HT1080 (cell line): Measurements from ENCODE around the gene ZNF526. TPM values are rescaled to one million over a fixed set of nuclear protein-coding genes. Genes with fewer than 3 reads are reported as not detected.
A peak's percentile ranks its signal among the peaks of the same experiment; 100 is the strongest.

ENCODE experiments used
- DNase-seq: peaks from one replicate; pipeline ENCODE4 v3.0.0-alpha.2; 2015; ENCODE audit warnings: low read depth
- total RNA-seq: library from RNA; depleted of rRNA; stranded (reverse); fragments of >200 nt; shearing (Covaris generic); gene quantifications from 2 replicates; pipeline ENCODE4 v1.2.3, GENCODE V29; 2014

ZNF526 gene
- total RNA-seq, 1 experiment from 2014 or later, result 8.7 TPM

GRCh38 chr19:42196011-42197001 is 23.8 kb upstream of the ZNF526 start:
- DNase-seq, result no peak

- no peak for DNase-seq
Measured at GRCh38 chr19:42197375-42197817, 22.7 kb upstream of the ZNF526 start.

GRCh38 chr19:42198676-42199439 is 21.3 kb upstream of the ZNF526 start:
- no peak for DNase-seq

GRCh38 chr19:42199440-42200115 is 20.5 kb upstream of the ZNF526 start:
- DNase-seq, result no peak

GRCh38 chr19:42200116-42200715 is 19.9 kb upstream of the ZNF526 start:
- DNase-seq, result no peak

- DNase-seq, result no peak
Measured at GRCh38 chr19:42201489-42202289, 18.4 kb upstream of the ZNF526 start.

GRCh38 chr19:42202290-42202880 is 17.7 kb upstream of the ZNF526 start:
- no peak for DNase-seq

- no peak for DNase-seq
Measured at GRCh38 chr19:42203700-42204099, 16.4 kb upstream of the ZNF526 start.

- no peak for DNase-seq
Measured at GRCh38 chr19:42204664-42205063, 15.4 kb upstream of the ZNF526 start.

GRCh38 chr19:42206871-42207755 is 13.0 kb upstream of the ZNF526 start:
- DNase-seq, result peak; percentile 81

- DNase-seq, result peak; percentile 95
Measured at GRCh38 chr19:42207767-42208271, 12.3 kb upstream of the ZNF526 start.

GRCh38 chr19:42208612-42209011 is 11.5 kb upstream of the ZNF526 start:
- no peak for DNase-seq

GRCh38 chr19:42212886-42213285 is 7.2 kb upstream of the ZNF526 start:
- DNase-seq, result no peak

GRCh38 chr19:42214810-42215485 is 5.2 kb upstream of the ZNF526 start:
- no peak for DNase-seq

GRCh38 chr19:42216653-42217519 is 3.2 kb upstream of the ZNF526 start:
- no peak for DNase-seq

GRCh38 chr19:42217520-42218437 is 2.3 kb upstream of the ZNF526 start, which contains the start of gene DEDD2:
TSS of gene DEDD2 (minus strand) at chr19:42217677. CDS start at chr19:42217007, 670 bp downstream.
- DNase-seq, result peak; percentile 97
